ENCODE measurements around the gene ZNF426. TPM values are rescaled to one million over a fixed set of nuclear protein-coding genes. Genes with fewer than 3 reads are reported as not detected.
"Not testable (repeated sequence)": the region's sequence is repeated elsewhere in the genome, so short reads cannot be mapped to it uniquely, and the experiment has no call there.

ZNF426 gene
- 10 to 100 TPM; 13.2 to 17.5 TPM for polyA plus RNA-seq

DNA sequence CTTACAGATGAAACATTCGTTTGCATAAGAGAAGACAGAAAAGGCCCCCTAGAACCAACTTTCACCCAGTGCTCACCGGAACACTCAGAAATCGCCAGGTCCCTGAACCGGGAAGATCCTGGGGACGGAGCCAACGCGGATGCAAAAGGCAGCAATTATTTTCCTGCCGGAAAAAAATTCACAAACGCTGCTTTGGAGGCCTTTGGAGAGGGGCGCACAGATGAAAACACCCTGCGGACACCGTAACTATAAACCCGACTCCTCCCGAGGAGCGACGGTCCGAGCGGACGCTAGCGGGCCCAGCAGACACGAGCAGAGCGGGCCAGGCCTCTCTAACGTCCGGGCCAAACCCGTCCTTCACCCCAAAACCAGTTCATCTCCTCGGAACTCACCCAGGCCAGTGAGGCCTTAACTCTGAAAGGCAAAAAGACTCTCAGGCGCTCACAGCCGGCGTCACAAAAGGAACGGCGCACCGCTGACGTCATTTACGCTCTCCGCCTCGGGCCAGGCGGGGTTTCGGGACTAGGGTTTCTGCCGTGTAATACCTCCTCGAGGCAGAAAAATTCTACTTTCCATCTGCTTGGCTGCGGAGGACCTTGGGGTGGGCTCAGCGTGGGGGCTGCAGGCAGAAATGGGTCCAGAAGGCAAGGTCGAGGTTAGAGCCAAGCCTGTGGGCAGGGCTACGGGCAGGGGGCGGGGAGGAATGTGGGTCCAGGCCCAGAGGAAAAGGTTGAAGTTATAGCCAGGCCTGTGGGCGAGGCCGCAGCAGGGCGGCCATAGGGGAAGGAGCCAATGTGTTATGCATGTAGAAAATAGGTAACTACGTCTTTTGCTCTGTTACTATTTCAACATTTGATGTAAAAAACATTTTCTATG, at the start of gene ZNF426:
TSS of gene ZNF426 (minus strand) at position 463 of the 876 bp plus-strand sequence. CDS start 2,413 bp downstream, outside the sequence.
- Histone ChIP-seq H3K36me3 (ENCODE audit: control insufficient read depth in 2 of 2, insufficient read depth in 2 of 2, low read length in 1 of 2) (peaks cover 16 to 24% of the 10 kb centered on the region in 2 donors), H3K4me3 (ENCODE audit: low read depth in 1 of 2, low read length in 2 of 2) (peak within 1 kb of the TSS; percentile 68 to 89), H3K27me3 (ENCODE audit: control insufficient read depth in 1 of 2, insufficient read depth in 2 of 2, low read length in 2 of 2) (no peaks in the 10 kb centered on the region), H3K9me3 (ENCODE audit: control insufficient read depth in 2 of 2, insufficient read depth in 1 of 2, low read depth in 1 of 2, low read length in 1 of 2) (peaks cover 0 to 6% of the 10 kb centered on the region in 2 donors), H3K4me1 (ENCODE audit: control insufficient read depth in 2 of 2, insufficient read depth in 2 of 2, low read length in 1 of 2) (no peaks in the 10 kb centered on the region), H3K27ac (ENCODE audit: low read depth in 2 of 2, low read length in 1 of 2) (peak within 1 kb of the TSS; percentile 98 to 99)
- 1% methylated on average over 49 of the region's 49 CpGs for WGBS, 2 donors

DNA sequence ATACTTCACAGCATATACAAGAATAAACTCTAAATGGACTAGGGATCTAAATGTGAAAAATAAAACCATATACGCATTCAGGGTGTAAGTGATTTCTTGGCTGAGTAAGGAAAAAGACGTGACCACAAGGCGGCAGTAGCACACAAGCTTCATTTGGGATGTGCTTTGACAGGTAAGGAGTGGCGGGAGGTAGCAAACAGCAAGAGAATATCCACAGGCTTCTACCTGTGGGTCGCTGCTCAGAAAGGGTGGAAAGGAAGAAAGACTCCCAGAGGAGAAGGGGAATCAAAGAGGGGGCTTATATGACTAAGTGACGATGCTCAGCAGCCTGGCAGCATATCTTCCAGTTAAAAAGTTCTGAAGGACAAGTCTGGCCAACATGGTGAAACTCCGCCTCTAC, 48.3 kb upstream of the ZNF426 start:
- 15 to 17% methylated on average over 7 of the region's 7 CpGs for WGBS, 2 donors
- no peaks in the 10 kb centered on the region for H3K4me1 ChIP-seq (ENCODE audit: control insufficient read depth in 2 of 2, insufficient read depth in 2 of 2, low read length in 1 of 2)
- H3K9me3 ChIP-seq (ENCODE audit: control insufficient read depth in 2 of 2, insufficient read depth in 1 of 2, low read depth in 1 of 2, low read length in 1 of 2) = no peaks in the 10 kb centered on the region
- no peaks in the 10 kb centered on the region for H3K27me3 ChIP-seq (ENCODE audit: control insufficient read depth in 1 of 2, insufficient read depth in 2 of 2, low read length in 2 of 2)
- no peak overlapping the region for H3K4me3 ChIP-seq (ENCODE audit: low read depth in 1 of 2, low read length in 2 of 2)
- no peak overlapping the region for H3K27ac ChIP-seq (ENCODE audit: low read depth in 2 of 2, low read length in 1 of 2)
- no peaks in the 10 kb centered on the region for H3K36me3 ChIP-seq (ENCODE audit: control insufficient read depth in 2 of 2, insufficient read depth in 2 of 2, low read length in 1 of 2)

DNA sequence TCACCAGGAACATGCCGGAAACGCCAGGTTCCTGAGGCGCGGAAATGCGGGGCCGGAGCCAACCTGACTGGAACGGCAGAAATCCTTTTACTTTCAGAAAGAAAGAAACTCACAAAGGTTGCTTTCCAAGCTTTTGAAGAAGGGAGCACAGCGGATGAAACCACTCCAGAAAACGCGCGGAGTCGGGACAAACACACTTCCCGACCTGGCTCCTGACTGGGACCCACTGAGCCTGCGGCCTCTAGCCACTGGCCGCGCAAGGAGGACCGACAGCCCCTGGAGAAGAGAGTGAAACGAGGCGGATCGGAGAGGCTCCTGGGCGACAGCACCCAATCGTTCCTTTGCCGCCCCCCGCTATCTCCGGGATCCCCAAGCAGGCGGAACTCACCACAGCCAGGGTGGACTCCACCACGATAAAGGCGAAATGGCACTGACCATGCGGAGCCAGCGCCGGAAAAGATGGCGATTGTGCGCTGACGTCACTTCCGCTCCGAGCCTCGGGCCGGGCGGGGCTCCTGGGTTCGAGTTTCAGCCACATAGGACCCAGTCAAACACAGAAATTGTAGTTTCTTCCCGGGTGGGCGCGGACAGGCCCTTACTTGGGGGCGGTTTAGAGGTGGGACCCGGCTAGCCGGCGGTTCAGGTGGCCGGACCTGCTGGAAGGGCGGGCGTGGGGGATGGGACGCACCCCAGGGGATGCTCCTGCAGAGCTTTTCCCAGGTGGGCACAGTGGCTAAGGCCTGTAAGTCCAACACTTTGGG, 45.8 kb upstream of the ZNF426 start, which contains the start of gene ZNF121:
TSS of gene ZNF121 (minus strand) at position 432 of the 761 bp plus-strand sequence. CDS start 16,407 bp downstream, outside the sequence.
- 0 to 1% methylated on average over 50 to 51 of the region's 51 CpGs for WGBS, 2 donors
- H3K4me3 ChIP-seq (ENCODE audit: low read depth in 1 of 2, low read length in 2 of 2) = peak within 1 kb of the TSS; percentile 90 to 93
- no peaks in the 10 kb centered on the region for H3K9me3 ChIP-seq (ENCODE audit: control insufficient read depth in 2 of 2, insufficient read depth in 1 of 2, low read depth in 1 of 2, low read length in 1 of 2)
- no peaks in the 10 kb centered on the region for H3K27me3 ChIP-seq (ENCODE audit: control insufficient read depth in 1 of 2, insufficient read depth in 2 of 2, low read length in 2 of 2)
- no peaks in the 10 kb centered on the region for H3K4me1 ChIP-seq (ENCODE audit: control insufficient read depth in 2 of 2, insufficient read depth in 2 of 2, low read length in 1 of 2)
- H3K27ac ChIP-seq (ENCODE audit: low read depth in 2 of 2, low read length in 1 of 2) = peak within 1 kb of the TSS; percentile 91 to 97
- peaks cover 0 to 3% of the 10 kb centered on the region in 2 donors for H3K36me3 ChIP-seq (ENCODE audit: control insufficient read depth in 2 of 2, insufficient read depth in 2 of 2, low read length in 1 of 2)

DNA sequence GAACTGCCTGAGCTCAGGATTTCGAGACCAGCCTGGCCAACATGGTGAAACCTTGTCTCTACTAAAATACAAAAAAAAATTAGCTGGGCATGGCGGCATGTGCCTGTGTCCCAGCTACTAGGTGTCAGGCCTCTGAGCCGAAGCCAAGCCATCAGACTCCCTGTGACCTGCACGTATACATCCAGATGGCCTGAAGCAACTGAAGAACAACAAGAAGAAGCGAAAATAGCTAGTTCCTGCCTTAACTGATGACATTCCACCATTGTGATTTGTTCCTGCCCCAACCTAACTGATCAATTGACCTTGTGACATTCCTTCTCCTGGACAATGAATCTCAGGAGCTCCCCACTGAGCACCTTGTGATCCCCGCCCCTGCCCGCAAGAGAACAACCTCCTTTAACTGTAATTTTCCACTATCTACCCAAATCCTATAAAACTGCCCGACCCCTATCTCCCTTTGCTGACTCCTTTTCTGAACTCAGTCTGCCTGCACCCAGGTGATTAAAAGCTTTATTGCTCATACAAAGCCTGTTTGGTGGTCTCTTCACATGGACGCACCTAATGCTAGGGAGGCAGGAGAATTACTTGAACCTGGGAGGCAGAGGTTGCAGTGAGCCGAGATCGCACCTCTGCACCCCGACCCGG, 43.8 kb upstream of the ZNF426 start:
- H3K4me3 ChIP-seq (ENCODE audit: low read depth in 1 of 2, low read length in 2 of 2); H3K9me3 ChIP-seq (ENCODE audit: control insufficient read depth in 2 of 2, insufficient read depth in 1 of 2, low read depth in 1 of 2, low read length in 1 of 2); H3K27ac ChIP-seq (ENCODE audit: low read depth in 2 of 2, low read length in 1 of 2); H3K4me1 ChIP-seq (ENCODE audit: control insufficient read depth in 2 of 2, insufficient read depth in 2 of 2, low read length in 1 of 2); H3K27me3 ChIP-seq (ENCODE audit: control insufficient read depth in 1 of 2, insufficient read depth in 2 of 2, low read length in 2 of 2); H3K36me3 ChIP-seq (ENCODE audit: control insufficient read depth in 2 of 2, insufficient read depth in 2 of 2, low read length in 1 of 2): not testable (repeated sequence)
- WGBS, 2 donors = 89 to 92% methylated on average over 13 of the region's 13 CpGs

DNA sequence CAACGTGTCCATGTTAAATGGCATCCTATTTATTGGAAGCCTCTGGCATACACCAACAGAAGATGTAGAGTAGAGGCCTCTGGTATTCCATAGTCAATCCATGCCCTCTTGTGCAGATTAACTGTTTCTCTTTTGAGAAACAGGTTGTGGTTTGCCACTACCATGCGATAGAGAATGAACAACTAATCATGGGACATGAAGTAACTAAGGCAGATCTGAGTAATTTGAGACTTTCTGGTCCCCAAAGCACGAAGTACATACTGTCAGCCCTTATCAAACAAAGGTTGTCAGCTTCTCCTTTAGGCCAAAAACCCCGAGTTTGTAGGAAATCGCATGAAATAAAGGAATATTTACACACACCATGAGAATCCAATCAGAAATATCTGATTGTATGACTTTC, 42.3 kb upstream of the ZNF426 start:
- Histone ChIP-seq H3K4me1 (ENCODE audit: control insufficient read depth in 2 of 2, insufficient read depth in 2 of 2, low read length in 1 of 2) (no peaks in the 10 kb centered on the region), H3K4me3 (ENCODE audit: low read depth in 1 of 2, low read length in 2 of 2) (no peak overlapping the region), H3K27me3 (ENCODE audit: control insufficient read depth in 1 of 2, insufficient read depth in 2 of 2, low read length in 2 of 2) (no peaks in the 10 kb centered on the region), H3K36me3 (ENCODE audit: control insufficient read depth in 2 of 2, insufficient read depth in 2 of 2, low read length in 1 of 2) (peaks cover 0 to 6% of the 10 kb centered on the region in 2 donors), H3K27ac (ENCODE audit: low read depth in 2 of 2, low read length in 1 of 2) (no peak overlapping the region), H3K9me3 (ENCODE audit: control insufficient read depth in 2 of 2, insufficient read depth in 1 of 2, low read depth in 1 of 2, low read length in 1 of 2) (no peaks in the 10 kb centered on the region)
- 87 to 90% methylated on average over 5 of the region's 5 CpGs for WGBS, 2 donors

DNA sequence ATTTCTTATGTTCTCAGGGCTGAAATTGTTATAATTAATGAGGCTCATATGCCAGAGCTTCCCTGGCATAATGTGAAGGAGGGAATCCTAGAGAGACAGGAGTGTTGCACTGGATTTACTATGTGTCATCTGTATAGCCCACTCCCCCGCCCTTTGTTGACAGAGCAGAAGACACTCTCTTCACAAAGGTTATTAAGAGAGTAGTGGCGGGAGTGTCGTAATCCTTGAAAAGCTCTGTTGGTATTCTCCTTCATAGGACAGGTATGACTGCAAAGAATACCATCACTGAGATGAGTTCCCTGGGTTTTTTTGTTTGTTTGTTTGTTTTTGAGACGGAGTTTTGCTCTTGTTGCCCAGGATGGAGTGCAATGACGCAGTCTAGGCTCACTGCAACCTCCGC, 31.8 kb upstream of the ZNF426 start:
- 98% methylated on average over 6 of the region's 6 CpGs for WGBS, 2 donors
- H3K36me3 ChIP-seq (ENCODE audit: control insufficient read depth in 2 of 2, insufficient read depth in 2 of 2, low read length in 1 of 2) = peaks cover 15 to 22% of the 10 kb centered on the region in 2 donors
- H3K27ac ChIP-seq (ENCODE audit: low read depth in 2 of 2, low read length in 1 of 2) = no peak overlapping the region
- H3K4me3 ChIP-seq (ENCODE audit: low read depth in 1 of 2, low read length in 2 of 2) = no peak overlapping the region
- no peaks in the 10 kb centered on the region for H3K4me1 ChIP-seq (ENCODE audit: control insufficient read depth in 2 of 2, insufficient read depth in 2 of 2, low read length in 1 of 2)
- peaks cover 31 to 34% of the 10 kb centered on the region in 2 donors for H3K9me3 ChIP-seq (ENCODE audit: control insufficient read depth in 2 of 2, insufficient read depth in 1 of 2, low read depth in 1 of 2, low read length in 1 of 2)
- no peaks in the 10 kb centered on the region for H3K27me3 ChIP-seq (ENCODE audit: control insufficient read depth in 1 of 2, insufficient read depth in 2 of 2, low read length in 2 of 2)

DNA sequence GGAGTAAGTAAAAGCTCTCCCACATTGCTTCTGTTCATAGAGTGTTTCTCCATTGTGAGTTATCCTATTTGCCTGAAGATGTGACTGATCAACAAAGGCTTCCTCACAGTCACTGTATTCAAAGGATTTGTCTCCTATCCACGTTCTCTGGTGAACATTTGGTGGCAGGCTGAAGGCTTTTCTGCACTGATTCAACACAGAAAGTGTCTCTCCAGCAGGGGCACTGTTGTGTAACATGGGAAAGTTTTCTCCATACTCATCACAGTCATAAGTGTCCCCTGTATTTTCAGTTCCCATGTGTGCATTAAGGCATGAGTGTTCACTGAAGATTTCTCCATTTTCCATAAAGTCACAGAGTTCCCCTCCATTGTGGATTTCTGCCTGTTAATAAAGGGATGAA, 28.3 kb upstream of the ZNF426 start:
- peaks cover 15 to 31% of the 10 kb centered on the region in 2 donors for H3K36me3 ChIP-seq (ENCODE audit: control insufficient read depth in 2 of 2, insufficient read depth in 2 of 2, low read length in 1 of 2)
- peaks cover 26 to 30% of the 10 kb centered on the region in 2 donors for H3K9me3 ChIP-seq (ENCODE audit: control insufficient read depth in 2 of 2, insufficient read depth in 1 of 2, low read depth in 1 of 2, low read length in 1 of 2)
- WGBS, 2 donors = 97 to 100% methylated on average over 1 of the region's 1 CpG
- H3K27me3 ChIP-seq (ENCODE audit: control insufficient read depth in 1 of 2, insufficient read depth in 2 of 2, low read length in 2 of 2) = no peaks in the 10 kb centered on the region
- H3K4me1 ChIP-seq (ENCODE audit: control insufficient read depth in 2 of 2, insufficient read depth in 2 of 2, low read length in 1 of 2) = no peaks in the 10 kb centered on the region
- no peak overlapping the region for H3K4me3 ChIP-seq (ENCODE audit: low read depth in 1 of 2, low read length in 2 of 2)
- no peak overlapping the region for H3K27ac ChIP-seq (ENCODE audit: low read depth in 2 of 2, low read length in 1 of 2)

DNA sequence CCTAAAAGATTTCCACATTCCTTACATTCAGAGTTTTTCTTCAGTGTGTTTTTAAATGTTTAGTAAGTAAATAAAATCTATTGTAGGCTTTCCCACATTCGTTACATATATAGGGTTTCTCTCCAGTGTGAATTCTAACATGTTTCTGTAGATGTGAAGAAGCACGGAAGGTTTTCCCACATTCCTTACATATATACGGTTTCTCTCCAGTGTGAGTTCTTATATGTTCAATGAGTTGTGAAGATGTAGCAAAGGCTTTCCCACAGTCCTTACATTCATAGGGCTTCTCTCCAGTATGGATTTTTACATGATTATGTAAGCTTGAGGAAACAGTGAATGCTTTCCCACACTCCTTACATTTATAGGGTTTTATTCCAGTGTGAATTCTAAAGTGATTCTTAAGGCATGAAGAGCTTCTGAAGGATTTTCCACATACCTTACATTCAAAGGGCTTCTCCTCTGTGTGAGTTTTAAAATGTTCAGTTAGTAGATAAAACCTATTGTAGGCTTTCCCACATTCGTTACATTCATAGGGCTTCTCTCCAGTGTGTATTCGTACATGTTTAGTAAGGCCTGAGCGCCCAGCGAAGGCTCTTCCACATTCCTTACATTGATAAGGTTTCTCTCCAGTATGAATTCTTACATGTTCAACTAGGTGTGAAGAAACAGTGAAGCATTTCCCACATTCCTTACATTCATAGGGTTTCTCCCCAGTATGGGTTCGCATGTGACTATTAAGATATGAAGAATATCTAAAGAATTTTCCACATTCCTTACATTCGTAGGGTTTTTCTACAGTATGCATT, 27.7 kb upstream of the ZNF426 start:
- H3K9me3 ChIP-seq (ENCODE audit: control insufficient read depth in 2 of 2, insufficient read depth in 1 of 2, low read depth in 1 of 2, low read length in 1 of 2) = peaks cover 23 to 33% of the 10 kb centered on the region in 2 donors
- no peaks in the 10 kb centered on the region for H3K27me3 ChIP-seq (ENCODE audit: control insufficient read depth in 1 of 2, insufficient read depth in 2 of 2, low read length in 2 of 2)
- peaks cover 15 to 31% of the 10 kb centered on the region in 2 donors for H3K36me3 ChIP-seq (ENCODE audit: control insufficient read depth in 2 of 2, insufficient read depth in 2 of 2, low read length in 1 of 2)
- no peaks in the 10 kb centered on the region for H3K4me1 ChIP-seq (ENCODE audit: control insufficient read depth in 2 of 2, insufficient read depth in 2 of 2, low read length in 1 of 2)
- H3K27ac ChIP-seq (ENCODE audit: low read depth in 2 of 2, low read length in 1 of 2) = no peak overlapping the region
- H3K4me3 ChIP-seq (ENCODE audit: low read depth in 1 of 2, low read length in 2 of 2) = no peak overlapping the region
- WGBS, 2 donors = 98% methylated on average over 9 of the region's 9 CpGs
